ENCODE measurements around the gene MED1.

MED1 gene

GRCh38 chr17:39365242-39365641 is 85.8 kb downstream of the MED1 start:
- ChIA-PET CTCF (interaction anchor here (1.5 kb wide), 1 partner anchor 19 kb away, joined by 5 read pairs; no protein-coding TSS in a partner anchor), POLR2A (no interaction called here)
- DNase-seq (ENCODE audit: extremely low spot score), result no peak
- TF ChIP-seq, protein P1, sequence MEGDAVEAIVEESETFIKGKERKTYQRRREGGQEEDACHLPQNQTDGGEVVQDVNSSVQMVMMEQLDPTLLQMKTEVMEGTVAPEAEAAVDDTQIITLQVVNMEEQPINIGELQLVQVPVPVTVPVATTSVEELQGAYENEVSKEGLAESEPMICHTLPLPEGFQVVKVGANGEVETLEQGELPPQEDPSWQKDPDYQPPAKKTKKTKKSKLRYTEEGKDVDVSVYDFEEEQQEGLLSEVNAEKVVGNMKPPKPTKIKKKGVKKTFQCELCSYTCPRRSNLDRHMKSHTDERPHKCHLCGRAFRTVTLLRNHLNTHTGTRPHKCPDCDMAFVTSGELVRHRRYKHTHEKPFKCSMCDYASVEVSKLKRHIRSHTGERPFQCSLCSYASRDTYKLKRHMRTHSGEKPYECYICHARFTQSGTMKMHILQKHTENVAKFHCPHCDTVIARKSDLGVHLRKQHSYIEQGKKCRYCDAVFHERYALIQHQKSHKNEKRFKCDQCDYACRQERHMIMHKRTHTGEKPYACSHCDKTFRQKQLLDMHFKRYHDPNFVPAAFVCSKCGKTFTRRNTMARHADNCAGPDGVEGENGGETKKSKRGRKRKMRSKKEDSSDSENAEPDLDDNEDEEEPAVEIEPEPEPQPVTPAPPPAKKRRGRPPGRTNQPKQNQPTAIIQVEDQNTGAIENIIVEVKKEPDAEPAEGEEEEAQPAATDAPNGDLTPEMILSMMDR (IDR thresholded peaks at IDR 0.05; ENCODE audit: control extremely low read depth, extremely low read depth, low read depth, missing control alignments), result no peak

DNA sequence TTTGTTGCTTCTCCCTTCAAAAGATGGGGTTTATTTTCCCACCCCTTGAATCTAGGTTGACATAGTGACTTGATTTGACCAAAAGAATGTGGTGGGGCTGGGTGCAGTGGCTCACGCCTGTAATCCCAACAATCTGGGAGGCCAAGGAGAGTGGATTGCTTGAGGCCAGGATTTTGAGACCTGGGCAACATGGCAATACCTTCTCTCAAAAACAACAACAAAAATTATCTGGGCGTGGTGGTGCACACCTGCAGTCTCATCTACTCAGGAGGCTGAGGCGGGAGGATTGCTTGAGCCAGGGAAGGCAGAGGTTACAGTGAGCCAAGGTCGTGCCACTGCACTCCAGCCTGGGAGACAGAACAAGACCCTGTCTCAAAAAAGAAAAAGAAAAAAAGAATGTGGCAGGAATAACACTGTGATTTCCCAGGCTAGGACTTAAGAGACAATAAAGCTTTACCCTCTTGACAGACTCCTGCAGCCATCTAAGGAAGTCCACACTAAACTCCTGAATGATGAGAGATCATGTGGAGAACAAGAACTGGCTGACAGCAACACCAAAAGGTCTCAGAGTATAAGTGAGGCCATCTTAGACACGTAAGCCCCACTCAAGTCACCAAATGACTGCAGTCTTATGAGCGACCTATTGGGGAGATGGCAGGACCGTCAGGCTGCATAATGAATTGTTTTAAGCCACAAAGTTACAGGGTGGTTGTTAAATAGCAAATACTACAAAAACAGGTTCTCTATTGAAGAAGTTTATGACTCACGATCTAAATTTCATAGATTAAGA is 86.6 kb downstream of the MED1 start:
- DNase-seq (ENCODE audit: extremely low spot score), result no peak
- TF ChIP-seq, protein P1 (IDR thresholded peaks at IDR 0.05; ENCODE audit: control extremely low read depth, extremely low read depth, low read depth, missing control alignments), result no peak
- CTCF ChIA-PET, result no interaction called here
- POLR2A ChIA-PET, result interaction anchor here (0.7 kb wide), 1 partner anchor 647 kb away, joined by 4 read pairs; no protein-coding TSS in a partner anchor

GRCh38 chr17:39361064-39361463 is 90.0 kb downstream of the MED1 start:
- CTCF ChIA-PET, result interaction anchor here (0.9 kb wide), 1 partner anchor 16 kb away, joined by 3 read pairs; no protein-coding TSS in a partner anchor
- TF ChIP-seq, protein P1 (IDR thresholded peaks at IDR 0.05; ENCODE audit: control extremely low read depth, extremely low read depth, low read depth, missing control alignments), result no peak
- POLR2A ChIA-PET, result no interaction called here
- no peak for DNase-seq (ENCODE audit: extremely low spot score)

DNA sequence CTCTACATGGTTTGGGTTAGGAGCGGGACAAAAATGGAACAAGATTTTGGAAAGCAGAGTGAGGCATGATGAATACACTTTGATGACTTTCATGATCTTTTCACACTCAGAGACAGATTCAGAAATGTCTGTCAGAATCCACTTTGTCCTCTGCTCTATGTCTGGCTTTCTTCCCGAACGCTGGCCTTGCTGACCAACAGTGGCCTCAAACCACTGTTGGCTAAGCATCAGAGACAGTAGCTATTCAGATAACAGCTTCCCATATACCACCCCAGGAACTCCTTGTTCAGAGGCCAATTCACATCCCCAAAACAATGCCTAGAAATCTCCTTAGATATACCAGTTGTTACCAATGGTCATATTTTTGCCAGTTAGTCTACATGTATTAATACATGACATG is 90.5 kb downstream of the MED1 start:
- TF ChIP-seq, protein P1 (IDR thresholded peaks at IDR 0.05; ENCODE audit: control extremely low read depth, extremely low read depth, low read depth, missing control alignments), result no peak
- no peak for DNase-seq (ENCODE audit: extremely low spot score)
- CTCF ChIA-PET, result interaction anchor here (0.9 kb wide), 1 partner anchor 15 kb away, joined by 3 read pairs; no protein-coding TSS in a partner anchor
- POLR2A ChIA-PET, result no interaction called here

GRCh38 chr17:39359994-39360393 is 91.1 kb downstream of the MED1 start:
- POLR2A ChIA-PET, result no interaction called here
- TF ChIP-seq, protein P1 (IDR thresholded peaks at IDR 0.05; ENCODE audit: control extremely low read depth, extremely low read depth, low read depth, missing control alignments), result no peak

DNA sequence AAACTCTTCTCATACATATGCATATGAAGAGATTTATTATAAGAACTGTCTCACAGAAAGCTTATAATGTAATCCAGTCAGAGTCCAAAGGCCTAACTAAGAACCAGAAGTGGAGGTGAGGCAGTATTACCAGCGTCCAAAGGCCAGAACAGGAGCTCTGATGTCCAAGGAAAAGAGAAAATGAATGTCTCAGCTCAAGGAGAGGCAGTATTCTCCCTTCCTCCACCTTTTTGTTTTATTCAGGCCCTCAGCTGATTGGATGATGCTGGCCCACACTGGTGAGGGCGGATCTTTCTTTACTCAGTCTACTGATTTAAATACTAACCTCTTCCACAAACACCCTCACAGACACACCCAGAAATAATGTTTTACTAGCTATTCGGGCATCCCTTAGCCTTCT is 93.1 kb downstream of the MED1 start:
- no peak for DNase-seq (ENCODE audit: extremely low spot score)
- ChIA-PET CTCF (interaction anchor here (1.3 kb wide), 1 partner anchor 17 kb away, joined by 4 read pairs; no protein-coding TSS in a partner anchor), POLR2A (no interaction called here)
- TF ChIP-seq, protein P1 (IDR thresholded peaks at IDR 0.05; ENCODE audit: control extremely low read depth, extremely low read depth, low read depth, missing control alignments), result no peak

More at GRCh38 chr17:39359994-39360393, 91.1 kb downstream of the MED1 start:
- CTCF ChIA-PET, result no interaction called here
- no peak for DNase-seq (ENCODE audit: extremely low spot score)

Data from GM10248 (cell line).